ENCODE measurements around the gene HSD17B2. TPM values are rescaled to one million over a fixed set of nuclear protein-coding genes. Genes with fewer than 3 reads are reported as not detected.

Gene HSD17B2
- total and polyA plus RNA-seq, 9 donors: 0.12 to 4.5 (median 0.59) TPM; not detected in 4

DNA sequence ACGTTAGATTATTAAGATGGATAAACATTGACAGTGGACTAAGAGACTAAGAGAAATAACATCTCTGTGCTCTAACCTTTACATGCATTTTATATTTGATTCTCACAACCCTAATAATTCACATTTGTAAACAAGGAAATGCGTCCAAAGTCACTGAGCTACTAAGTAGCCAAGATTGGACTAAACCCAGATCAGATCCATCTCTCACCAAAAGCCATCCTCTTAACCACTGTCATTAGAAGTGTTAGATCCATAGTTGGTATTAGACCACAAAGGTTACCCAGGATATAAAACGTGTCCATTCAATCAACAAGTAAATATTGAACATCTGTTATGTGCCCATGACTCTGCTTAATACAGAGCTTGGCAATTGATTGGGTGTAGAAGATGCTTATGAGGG, 5.2 kb downstream of the HSD17B2 start:
- TF ChIP-seq EP300 (IDR thresholded peaks at IDR 0.05): no peak
- TF ChIP-seq CTCF (IDR thresholded peaks at IDR 0.05): no peak
- no peak for TF ChIP-seq POLR2A (IDR thresholded peaks at IDR 0.05)
- intact Hi-C loops (cut with DNase I): no loop called here
- Histone ChIP-seq H3K36me3 (no peaks in the 10 kb centered on the region), H3K4me1 (ENCODE audit: insufficient read depth) (no peaks in the 10 kb centered on the region), H3K9me3 (no peaks in the 10 kb centered on the region), H3K27ac (no peak overlapping the region), H3K4me3 (no peak overlapping the region), H3K27me3 (no peaks in the 10 kb centered on the region)
- WGBS, 3 donors: 61 to 78% (median 72%) methylated on average over 3 of the region's 3 CpGs
- no peak for DNase-seq

- intact Hi-C loops (cut with DNase I): no loop called here
- Histone ChIP-seq H3K4me1 (ENCODE audit: insufficient read depth) (no peaks in the 10 kb centered on the region), H3K36me3 (no peaks in the 10 kb centered on the region), H3K27ac (no peak overlapping the region), H3K27me3 (no peaks in the 10 kb centered on the region), H3K4me3 (no peak overlapping the region), H3K9me3 (no peaks in the 10 kb centered on the region)
- DNase-seq: no peak
- 61 to 72% (median 63%) methylated on average over 4 of the region's 4 CpGs for WGBS, 3 donors
- TF ChIP-seq POLR2A (IDR thresholded peaks at IDR 0.05) (no peak), CTCF (IDR thresholded peaks at IDR 0.05) (no peak), EP300 (IDR thresholded peaks at IDR 0.05) (no peak)
Measured at GRCh38 chr16:82041542-82041941, 6.5 kb downstream of the HSD17B2 start.

DNA sequence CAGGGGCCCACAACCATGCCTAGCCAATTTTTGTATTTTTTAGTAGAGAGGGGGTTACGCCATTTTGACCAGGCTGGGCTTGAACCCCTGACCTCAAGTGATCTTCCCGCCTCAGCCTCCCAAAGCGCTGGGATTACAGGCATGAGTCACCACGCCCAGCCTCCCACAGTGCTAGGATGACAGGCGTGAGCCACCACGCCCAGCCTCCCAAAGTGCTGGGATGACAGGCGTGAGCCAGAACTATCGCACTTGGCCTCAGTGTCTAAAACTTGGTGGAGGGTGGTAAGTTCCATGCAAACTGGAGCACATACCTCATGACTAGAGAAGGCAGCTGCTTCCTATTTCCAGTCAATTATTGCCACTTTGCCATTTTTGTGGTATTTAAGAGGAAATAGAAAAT, 7.1 kb downstream of the HSD17B2 start:
- no peaks in the 10 kb centered on the region for H3K36me3 ChIP-seq
- no peak overlapping the region for H3K4me3 ChIP-seq
- 85 to 90% (median 90%) methylated on average over 8 of the region's 8 CpGs for WGBS, 3 donors
- H3K27ac ChIP-seq: no peak overlapping the region
- H3K27me3 ChIP-seq: no peaks in the 10 kb centered on the region
- no peak for DNase-seq
- H3K4me1 ChIP-seq (ENCODE audit: insufficient read depth): no peaks in the 10 kb centered on the region
- TF ChIP-seq CTCF (IDR thresholded peaks at IDR 0.05) (no peak), EP300 (IDR thresholded peaks at IDR 0.05) (no peak), POLR2A (IDR thresholded peaks at IDR 0.05) (no peak)
- H3K9me3 ChIP-seq: no peaks in the 10 kb centered on the region
- intact Hi-C loops (cut with DNase I): no loop called here

DNA sequence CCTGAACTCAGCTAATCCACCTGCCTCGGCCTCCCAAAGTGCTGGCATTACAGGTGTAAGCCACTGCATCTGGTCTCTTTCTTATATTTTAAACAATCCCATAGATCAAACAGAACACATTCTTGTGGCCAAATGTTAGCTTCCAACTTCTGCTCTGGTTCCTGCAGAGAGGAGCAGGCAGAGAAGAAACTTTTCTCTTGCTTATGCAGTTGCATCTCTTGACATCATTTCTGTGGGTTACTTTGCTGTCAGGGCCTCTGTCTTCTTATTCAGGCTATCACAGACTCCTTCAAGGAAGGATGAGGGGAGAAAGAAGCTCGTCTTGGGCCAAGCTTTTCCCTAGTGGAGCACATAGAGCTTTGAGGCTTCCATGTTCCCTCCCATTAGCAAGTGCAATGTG, 7.8 kb downstream of the HSD17B2 start:
- DNase-seq: no peak
- H3K27ac ChIP-seq: no peak overlapping the region
- H3K4me1 ChIP-seq (ENCODE audit: insufficient read depth): no peaks in the 10 kb centered on the region
- TF ChIP-seq POLR2A (IDR thresholded peaks at IDR 0.05) (no peak), CTCF (IDR thresholded peaks at IDR 0.05) (no peak), EP300 (IDR thresholded peaks at IDR 0.05) (no peak)
- H3K27me3 ChIP-seq: no peaks in the 10 kb centered on the region
- no peaks in the 10 kb centered on the region for H3K36me3 ChIP-seq
- no peak overlapping the region for H3K4me3 ChIP-seq
- H3K9me3 ChIP-seq: no peaks in the 10 kb centered on the region
- WGBS, 3 donors: 68 to 85% (median 77%) methylated on average over 2 of the region's 2 CpGs
- intact Hi-C loops (cut with DNase I): no loop called here
